GM12872 (cell line): ENCODE measurements around the gene E2F2.
A peak's percentile ranks its signal among the peaks of the same experiment; 100 is the strongest.

ENCODE experiments used
- TF ChIP-seq, protein P1 (sequence below): IDR thresholded peaks from 3 replicates; pipeline ENCODE4 v1.5.1; 2011; ENCODE audit warnings: low read depth, mild to moderate bottlenecking, low read length, moderate library complexity; ENCODE audit not compliant: insufficient read depth

Gene E2F2

DNA sequence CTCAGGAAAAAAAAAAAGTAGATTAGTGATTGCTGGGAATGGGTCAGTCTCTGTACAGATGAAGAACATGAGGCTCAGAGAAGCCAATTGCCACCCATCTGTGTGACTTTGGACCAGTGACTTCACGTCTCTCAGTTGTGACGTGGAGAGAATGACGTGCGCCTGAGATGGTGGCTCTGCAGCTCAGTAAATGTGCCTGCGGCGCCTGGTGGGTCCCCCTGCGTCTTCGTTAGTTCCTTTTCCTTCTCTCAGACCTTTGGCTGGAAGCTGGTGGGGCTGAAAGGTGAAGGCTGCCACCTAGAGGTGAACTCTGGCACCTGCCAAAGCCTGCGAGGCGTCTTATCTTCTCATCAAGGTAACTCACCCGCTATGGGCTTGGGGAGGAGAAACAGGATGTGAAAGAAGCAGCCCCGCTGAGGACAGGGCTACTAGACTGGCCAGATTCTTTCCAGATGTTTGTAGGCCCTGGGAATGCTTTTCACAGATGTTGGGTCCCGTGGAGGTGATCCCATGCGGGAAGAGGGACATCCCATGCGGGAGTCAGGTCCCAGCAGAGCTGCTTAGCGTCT is 8.7 kb upstream of the E2F2 start:
- TF ChIP-seq, protein P1, sequence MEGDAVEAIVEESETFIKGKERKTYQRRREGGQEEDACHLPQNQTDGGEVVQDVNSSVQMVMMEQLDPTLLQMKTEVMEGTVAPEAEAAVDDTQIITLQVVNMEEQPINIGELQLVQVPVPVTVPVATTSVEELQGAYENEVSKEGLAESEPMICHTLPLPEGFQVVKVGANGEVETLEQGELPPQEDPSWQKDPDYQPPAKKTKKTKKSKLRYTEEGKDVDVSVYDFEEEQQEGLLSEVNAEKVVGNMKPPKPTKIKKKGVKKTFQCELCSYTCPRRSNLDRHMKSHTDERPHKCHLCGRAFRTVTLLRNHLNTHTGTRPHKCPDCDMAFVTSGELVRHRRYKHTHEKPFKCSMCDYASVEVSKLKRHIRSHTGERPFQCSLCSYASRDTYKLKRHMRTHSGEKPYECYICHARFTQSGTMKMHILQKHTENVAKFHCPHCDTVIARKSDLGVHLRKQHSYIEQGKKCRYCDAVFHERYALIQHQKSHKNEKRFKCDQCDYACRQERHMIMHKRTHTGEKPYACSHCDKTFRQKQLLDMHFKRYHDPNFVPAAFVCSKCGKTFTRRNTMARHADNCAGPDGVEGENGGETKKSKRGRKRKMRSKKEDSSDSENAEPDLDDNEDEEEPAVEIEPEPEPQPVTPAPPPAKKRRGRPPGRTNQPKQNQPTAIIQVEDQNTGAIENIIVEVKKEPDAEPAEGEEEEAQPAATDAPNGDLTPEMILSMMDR: peak; percentile 97

DNA sequence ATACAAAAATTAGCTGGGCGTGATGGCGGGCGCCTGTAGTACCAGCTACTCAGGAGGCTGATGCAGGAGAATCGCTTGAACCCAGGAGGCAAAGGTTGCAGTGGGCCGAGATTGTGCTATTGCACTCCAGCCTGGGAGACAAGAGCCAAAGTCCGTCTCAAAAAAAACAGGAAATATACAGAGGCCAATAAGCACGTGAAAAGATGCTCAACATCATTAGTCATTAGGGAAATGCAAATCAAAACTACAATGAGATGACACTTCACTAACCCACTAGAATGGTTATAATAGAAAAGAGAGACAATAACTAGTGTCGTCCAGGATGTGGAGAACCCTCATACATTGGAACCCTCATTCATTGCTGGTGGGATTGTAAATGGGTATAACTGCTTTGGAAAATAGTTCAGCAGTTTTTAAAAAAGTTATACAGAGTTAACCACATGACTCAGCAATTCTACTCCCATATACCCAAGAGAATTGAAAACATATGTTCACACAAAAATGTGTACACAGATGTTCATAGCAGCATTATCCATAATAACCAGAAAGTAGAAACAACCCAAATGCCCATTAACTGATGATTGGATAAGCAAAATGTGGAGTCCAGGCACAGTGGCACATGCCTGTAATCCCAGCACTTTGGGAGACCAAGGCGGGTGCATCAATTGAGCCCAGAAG is 6.4 kb upstream of the E2F2 start:
- TF ChIP-seq, protein P1: no peak

DNA sequence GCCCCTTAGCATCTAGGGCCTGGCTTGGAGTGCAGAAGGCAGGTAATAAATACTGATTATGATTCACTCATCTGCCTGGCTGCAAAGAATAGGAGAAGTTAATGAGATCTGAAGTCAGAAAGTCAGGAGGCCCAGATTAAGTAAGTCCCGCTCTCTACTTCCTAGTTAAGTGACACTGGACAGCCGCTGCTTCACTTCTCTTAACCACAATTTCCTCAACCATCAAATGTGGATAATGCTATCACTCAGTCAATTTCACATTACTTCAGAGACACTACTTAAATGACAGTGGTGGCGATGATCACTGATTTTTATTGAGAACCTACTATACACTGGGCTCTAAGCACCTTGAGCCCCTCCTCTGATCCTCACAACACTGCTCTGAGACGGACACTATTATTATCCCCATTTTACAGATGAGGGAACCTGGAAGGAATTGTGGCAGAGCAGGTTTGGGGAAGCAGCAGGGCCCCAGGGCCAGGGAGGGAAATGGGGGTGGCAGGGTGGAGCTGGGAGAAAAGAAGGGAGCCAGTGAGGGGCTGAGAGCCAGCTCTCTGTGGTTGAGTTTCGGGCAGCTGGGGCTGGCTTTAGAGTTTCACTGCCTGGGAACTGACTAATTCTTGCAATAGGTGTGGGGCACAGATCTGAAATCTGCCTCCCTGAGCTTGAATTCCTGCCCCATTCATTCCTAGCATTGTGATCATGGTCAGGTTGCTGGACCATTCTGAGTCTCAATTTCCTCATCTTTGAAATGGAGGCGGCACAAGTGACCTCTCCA is 2.4 kb upstream of the E2F2 start:
- TF ChIP-seq, protein P1: no peak

DNA sequence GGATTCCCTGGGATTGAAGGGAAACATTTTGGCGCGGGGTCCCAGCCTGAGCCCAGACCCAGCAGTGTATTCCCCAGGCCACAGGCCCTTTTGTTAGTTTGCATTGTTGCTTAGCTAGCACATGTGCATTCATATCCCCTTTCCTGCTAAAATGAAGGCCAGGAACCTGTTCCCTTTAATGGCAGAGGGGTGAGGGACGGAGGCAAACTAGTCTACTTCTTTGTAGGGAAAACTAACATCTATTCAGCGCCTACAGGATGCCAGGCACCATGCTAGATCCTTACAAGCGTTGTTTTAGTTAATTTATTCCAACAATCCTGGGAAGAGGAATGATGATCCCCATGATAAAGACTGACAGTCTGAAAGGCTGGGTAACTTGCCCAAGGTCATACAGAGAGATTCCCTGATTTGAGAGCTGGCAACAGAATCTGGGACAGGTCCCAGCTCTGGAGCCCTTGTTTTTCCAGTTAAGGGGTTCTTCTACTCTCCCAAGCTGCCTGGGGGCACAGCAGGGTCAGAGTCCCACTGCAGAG is 595 bp upstream of the E2F2 start:
- TF ChIP-seq, protein P1: no peak

DNA sequence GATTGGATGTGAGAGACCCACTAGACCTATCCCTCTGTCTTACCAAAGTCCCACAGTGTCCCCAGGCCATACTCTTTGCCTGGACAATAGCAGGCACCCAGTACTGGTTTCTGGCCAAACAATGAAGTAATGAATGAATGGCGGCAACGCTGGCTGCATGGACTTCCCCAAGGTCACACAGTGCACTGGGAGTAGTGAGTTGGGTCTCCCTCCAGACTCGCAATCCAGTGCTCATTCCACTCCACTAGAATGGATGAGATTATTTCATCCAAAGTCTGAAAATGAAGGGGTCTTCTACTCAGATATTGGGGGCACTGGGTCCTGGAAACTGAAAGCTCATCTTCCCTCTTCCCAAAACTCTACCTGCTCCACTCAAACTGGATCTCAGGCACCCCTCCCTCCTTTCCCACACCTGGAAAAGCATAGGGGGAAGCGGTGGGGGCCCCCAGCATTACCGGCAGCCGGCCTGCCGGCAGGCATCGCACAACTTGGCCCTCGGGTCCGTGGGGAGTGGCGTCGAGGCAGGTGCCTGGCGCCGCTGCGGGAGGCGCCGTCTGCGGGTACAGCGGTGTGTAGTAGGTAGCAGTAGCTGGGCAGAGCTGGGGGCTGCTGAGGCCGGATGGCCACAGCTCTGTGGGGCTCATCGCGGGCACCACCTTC is 816 bp downstream of the E2F2 start:
- TF ChIP-seq, protein P1: no peak

DNA sequence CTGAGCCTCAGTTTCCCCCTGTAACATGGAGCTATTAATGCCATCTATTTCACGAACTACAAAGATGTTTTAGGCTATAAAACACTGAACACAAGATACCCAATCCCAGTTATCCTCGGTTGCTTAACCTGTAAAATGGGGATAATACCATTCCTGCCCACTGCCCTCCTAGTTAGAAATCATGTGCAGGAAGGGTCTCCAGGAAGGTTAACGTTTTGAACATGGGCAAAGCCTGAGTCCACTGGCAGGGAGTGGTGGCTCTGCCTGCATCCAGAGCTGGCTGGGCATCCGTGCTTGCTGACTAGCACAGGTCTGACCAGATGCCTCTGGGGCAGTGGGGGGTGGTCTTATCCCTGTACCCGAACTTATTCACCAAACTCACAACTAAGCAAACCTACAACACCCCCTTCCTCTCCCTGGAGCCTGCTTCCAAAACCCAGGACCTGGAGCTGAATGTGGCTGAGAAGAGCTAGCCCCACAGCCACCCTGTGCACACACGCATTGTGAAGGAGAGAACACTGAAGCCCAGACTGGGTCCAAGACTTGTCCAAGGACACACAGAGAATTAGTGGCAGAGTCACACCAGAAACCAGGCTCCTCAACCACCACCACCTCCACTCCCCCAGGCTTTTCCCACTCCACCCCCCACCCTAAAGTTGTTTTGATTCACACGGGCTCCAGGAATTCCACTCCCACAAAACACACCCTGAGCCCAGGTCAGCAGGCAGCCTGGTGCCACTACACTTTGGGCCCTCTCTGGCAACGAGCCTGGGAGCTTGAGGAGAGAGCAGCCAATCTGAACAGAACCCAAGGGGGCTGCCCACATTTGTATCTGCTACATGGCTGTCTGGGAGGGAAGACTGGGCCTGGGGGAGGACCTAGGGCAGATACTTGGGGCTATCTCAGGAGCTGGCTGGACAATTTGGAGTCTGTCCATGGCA is 1.6 kb downstream of the E2F2 start:
- TF ChIP-seq, protein P1: no peak
